NCI-H1105 (cell line): ENCODE results near the gene MCM5.
"Not testable (repeated sequence)": the region's sequence is repeated elsewhere in the genome, so short reads cannot be mapped to it uniquely, and the experiment has no call there.

Experiments
- DNase-seq: peaks from one replicate; lab custom pipeline; 2025; lab: John Stamatoyannopoulos, UW

MCM5 gene

DNA sequence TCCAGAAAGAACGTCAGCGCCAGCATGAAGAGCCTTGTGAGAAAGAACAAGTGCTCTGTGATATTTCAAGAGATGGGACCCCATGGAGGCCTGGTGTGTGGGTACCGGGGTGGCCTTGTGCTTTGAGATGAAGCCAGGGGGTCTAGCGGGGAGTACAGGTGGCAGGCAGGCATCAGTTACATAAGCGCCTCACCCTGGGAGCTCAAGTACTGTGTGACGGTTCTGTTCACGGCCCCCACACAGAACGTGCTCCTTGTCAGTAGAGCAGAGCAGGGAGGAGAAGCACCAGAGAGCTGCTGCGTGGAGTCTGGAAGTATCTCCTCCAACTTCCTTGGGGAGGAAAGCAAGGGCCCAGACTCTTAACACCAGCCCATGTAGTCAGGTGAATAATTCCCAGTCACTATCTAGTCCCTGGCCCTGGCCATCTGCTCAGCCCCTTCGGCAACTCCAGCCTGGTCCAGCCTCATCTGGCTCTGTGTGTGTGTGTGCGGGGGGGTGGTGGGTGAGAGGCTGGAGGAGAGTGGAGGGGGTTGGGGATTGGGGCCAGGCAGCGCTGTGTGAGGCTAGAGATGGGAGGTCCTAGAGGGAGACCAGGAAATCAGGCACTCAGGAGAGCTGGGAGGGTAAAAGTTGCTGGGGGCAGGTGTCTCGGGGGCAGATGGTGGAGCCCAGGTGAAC lies 32.4 kb downstream of the MCM5 start:
- DNase-seq = no peak

DNA sequence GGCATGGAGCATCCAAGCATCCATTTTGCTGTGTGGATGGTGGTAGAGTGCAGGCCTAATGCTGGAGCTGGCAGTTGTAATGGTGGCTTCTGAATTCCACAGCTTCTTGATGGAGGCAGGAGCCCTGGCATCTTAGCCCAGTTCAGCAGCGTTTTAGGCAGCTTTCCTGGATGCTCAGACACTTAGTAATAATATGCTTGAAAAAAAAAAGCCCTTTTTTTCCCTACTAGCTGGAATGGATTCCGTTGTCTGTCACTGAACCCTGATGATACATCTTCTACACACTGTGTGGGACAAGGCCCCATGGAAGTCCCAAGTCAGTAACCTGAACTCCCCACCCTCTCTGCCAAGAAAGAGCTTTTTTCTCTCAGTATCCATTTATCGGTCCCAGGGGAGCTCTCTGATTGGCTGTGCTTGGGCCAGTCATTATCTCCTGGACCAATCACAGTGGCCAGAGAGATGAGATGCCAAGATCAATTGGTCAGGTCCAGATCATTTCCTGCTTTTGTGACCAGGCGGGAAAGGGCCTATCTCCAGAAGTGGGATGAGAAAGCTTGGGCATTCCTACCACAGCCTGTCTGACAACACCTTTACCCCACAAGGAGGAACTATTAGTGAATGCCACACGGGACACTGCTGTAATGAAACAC lies 34.2 kb downstream of the MCM5 start:
- no peak for DNase-seq

DNA sequence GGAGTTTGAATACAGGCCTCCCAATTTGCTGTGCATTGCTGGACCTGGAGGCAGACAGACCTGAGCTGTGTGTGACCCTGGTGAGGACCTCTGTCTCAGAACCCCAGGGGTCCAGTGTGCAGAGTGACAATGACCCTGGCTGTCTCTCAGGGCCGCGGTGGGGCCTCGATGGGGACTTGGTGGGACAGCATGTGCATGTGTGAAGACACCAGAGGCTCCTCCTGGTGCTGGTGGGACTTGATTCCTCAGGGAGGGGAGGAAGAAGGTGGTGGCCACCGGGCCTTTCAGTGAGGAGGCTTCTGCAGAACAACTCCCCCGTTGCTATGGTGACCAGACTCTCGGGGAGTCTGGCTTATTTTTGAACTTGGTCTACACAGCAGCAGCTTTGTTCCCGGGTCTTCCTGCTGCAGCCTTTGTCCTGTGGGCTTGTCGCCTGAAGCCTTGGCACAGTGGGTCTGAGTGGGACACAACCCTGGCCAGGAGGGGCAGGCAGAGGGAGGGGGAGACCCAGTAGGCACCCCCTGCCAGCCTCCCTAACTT lies 35.3 kb downstream of the MCM5 start:
- DNase-seq = no peak

DNA sequence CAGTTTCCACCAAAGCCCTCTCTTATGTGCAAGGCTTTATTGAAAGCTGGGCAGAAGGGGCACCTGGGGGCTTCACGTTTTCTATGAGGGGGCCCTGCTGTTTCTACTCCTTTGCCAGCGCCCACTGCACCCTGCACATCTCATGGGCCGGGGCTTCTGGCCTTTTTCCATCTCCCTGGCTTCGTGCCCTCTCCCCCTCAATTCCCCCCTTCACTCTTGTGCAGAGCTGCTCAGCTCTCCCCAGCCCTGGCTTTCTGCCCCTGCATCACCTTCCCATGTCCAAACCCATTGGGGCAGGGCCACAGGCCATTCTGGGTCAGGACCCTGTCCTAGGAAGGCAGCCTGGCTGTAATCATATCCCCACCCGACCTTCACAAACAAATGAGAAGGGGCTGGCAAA lies 36.5 kb downstream of the MCM5 start:
- no peak for DNase-seq

- DNase-seq = no peak
Observed at GRCh38 chr22:35437049-35437448, 37.1 kb downstream of the MCM5 start.

GRCh38 chr22:35438673-35439364 lies 38.9 kb downstream of the MCM5 start:
- DNase-seq = not testable (repeated sequence)

DNA sequence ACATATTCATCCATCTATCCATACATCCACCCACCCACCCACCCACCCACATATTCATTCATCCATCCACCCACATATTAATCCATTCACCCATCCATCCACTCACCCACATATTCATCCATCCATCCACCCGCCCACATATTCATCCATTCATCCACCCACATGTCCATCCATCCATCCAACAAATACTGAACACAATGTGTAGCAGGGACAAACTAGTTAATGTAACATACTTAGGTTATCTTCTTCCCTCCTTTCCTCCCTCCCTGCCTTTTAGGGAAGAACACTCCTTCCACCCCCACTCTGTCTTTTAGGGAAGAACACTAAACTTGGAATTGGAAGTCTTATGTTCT lies 39.4 kb downstream of the MCM5 start:
- DNase-seq = no peak

DNA sequence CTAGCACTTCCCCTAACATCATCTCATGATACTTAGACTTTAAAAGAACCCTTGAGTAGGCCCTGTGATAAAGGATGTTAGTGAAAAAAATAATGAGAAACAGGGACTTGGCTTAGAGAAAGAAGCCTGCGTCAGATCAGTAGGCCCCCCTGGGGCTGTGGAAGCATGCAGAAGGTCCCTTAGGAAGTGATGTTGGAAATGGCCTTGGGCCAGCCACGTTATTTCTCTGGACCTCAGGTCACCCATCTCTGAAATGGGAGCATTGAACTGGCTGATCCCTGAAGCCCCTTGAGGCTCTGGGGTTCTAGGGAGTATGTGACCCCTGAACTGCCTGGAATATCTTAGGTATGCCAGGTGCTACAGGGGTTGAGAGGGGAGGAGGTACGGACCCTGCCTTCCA lies 40.2 kb downstream of the MCM5 start:
- DNase-seq = no peak

GRCh38 chr22:35441489-35442100 lies 41.7 kb downstream of the MCM5 start:
- DNase-seq = no peak

- DNase-seq = no peak
Observed at GRCh38 chr22:35442471-35442870, 42.5 kb downstream of the MCM5 start.

GRCh38 chr22:35443338-35443737 lies 43.4 kb downstream of the MCM5 start:
- no peak for DNase-seq

GRCh38 chr22:35443790-35444684 lies 44.1 kb downstream of the MCM5 start:
- DNase-seq = no peak

DNA sequence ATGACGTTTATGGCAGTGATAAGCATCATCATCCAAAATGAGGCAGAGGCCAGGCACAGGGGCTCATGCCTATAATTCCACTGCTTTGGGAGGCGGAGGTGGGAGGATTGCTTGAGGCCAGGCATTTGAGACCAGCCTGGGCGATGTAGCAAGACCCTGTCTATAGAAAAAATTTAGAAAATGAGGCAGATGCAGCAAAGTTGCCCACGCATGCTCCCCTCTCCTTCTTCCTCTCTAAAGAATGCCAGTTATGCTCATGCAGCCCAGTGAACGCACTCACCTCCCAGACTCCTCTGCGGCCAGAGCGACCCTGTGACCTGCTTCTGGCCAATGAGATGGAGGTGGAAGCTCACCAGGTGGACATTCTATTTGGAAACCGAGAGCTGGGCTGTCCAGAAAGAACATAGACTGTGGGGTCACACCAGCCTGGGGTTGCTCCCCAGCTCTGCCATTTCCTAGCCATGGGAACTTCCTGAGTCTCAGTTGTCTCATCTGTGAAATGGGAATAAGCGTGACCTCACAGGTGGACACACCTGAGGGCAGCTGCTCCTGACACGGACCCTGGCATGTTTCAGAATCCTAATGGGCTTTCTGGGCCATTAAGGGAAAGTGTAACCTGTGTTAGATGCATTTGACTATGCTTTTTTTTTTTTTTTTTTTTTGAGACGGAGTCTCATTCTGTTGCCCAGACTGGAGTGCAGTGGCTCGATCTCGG lies 44.9 kb downstream of the MCM5 start:
- no peak for DNase-seq

GRCh38 chr22:35445933-35446332 lies 46.0 kb downstream of the MCM5 start:
- no peak for DNase-seq

DNA sequence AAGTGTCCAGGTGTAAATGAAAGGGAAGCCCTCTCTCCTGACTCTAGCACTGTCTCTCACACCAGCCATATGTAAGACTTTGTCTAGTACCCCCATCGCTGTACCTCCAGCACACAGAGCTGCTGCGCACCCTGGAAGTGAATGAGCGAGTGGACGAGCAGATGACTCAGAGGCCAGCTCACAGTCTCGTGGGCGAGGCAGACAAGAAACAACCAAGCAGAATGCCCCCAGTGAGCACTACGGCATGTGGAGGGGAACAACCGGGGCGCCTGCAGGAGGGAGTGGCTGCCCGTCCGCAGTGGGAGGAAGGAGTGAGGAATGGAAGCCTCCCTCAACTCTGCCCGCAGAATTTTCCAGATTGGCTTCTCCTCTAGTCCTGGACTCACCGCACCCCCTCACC lies 46.4 kb downstream of the MCM5 start:
- DNase-seq = no peak

DNA sequence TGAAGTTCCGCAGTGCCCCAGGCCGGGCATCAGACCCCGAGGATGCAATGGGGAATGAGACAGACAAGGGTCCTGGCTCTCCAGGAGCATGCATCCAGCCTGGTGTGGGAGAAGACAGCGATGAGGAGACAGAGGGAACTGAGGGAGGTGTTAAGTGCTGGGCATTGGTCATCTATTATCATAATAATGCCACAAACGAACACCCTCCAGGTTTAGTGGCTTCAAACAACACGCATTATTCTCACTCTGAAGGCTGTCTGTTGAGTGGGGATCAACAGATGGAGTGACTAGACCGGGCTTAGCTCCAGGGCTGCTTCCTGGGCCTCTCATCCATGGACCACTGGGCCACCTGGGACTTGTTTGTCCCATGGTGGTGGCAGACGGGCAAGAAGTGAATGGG lies 48.6 kb downstream of the MCM5 start:
- no peak for DNase-seq

GRCh38 chr22:35449829-35450689 lies 50.1 kb downstream of the MCM5 start:
- no peak for DNase-seq

- DNase-seq = no peak
Observed at GRCh38 chr22:35450824-35451569, 51.1 kb downstream of the MCM5 start.

DNA sequence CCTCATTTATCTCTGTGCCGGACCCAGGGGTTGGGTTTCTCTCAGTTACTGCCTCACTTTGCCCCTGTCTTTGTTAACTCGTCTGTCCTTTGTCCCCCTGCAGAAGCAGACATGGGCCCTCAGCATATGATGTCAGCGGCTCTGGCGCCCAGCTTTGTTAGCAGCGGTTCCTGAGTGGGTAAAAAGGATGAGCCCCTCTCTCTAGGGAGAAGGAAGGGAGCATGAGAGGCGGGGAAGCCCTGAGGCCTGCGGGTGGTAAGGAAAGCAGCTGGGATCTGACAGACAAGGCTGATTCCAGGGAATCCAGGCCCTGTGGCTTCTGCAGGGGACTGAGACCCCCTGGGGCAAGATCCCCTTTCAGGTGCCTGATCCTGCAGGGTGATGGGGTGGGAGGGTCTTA lies 51.7 kb downstream of the MCM5 start:
- DNase-seq = no peak
